GM19452 (cell line): Measurements from ENCODE around the gene RHOBTB1.

Experiments
- ATAC-seq: cut with Tn5 transposase; IDR thresholded peaks from one replicate; pipeline ENCODE4 v1.9.1; 2021; ENCODE audit not compliant: unreplicated experiment

RHOBTB1 gene

GRCh38 chr10:60942134-60942787, 1.7 kb downstream of the RHOBTB1 start:
- ATAC-seq, result no peak

GRCh38 chr10:60940446-60940845, 3.5 kb downstream of the RHOBTB1 start:
- ATAC-seq, result no peak

- ATAC-seq, result no peak
Observed at GRCh38 chr10:60937784-60938654, 6.0 kb downstream of the RHOBTB1 start.

GRCh38 chr10:60937022-60937421, 7.0 kb downstream of the RHOBTB1 start:
- ATAC-seq, result no peak

GRCh38 chr10:60934215-60935175, 9.5 kb downstream of the RHOBTB1 start:
- ATAC-seq, result no peak

- ATAC-seq, result no peak
Observed at GRCh38 chr10:60932756-60933155, 11.2 kb downstream of the RHOBTB1 start.

- no peak for ATAC-seq
Observed at GRCh38 chr10:60930237-60930636, 13.7 kb downstream of the RHOBTB1 start.

- ATAC-seq, result no peak
Observed at GRCh38 chr10:60921633-60922032, 22.4 kb downstream of the RHOBTB1 start.

- ATAC-seq, result no peak
Observed at GRCh38 chr10:60920479-60920878, 23.5 kb downstream of the RHOBTB1 start.

GRCh38 chr10:60919551-60919950, 24.4 kb downstream of the RHOBTB1 start:
- ATAC-seq, result no peak

- ATAC-seq, result no peak
Observed at GRCh38 chr10:60917331-60918280, 26.4 kb downstream of the RHOBTB1 start.

- no peak for ATAC-seq
Observed at GRCh38 chr10:60916025-60916424, 28.0 kb downstream of the RHOBTB1 start.

- no peak for ATAC-seq
Observed at GRCh38 chr10:60914690-60915141, 29.3 kb downstream of the RHOBTB1 start.

GRCh38 chr10:60913657-60914056, 30.3 kb downstream of the RHOBTB1 start:
- ATAC-seq, result no peak

GRCh38 chr10:60913071-60913470, 30.9 kb downstream of the RHOBTB1 start:
- no peak for ATAC-seq

- ATAC-seq, result no peak
Observed at GRCh38 chr10:60911715-60912114, 32.3 kb downstream of the RHOBTB1 start.

- no peak for ATAC-seq
Observed at GRCh38 chr10:60911216-60911615, 32.8 kb downstream of the RHOBTB1 start.

- ATAC-seq, result no peak
Observed at GRCh38 chr10:60910543-60910942, 33.4 kb downstream of the RHOBTB1 start.

- ATAC-seq, result no peak
Observed at GRCh38 chr10:60908896-60909295, 35.1 kb downstream of the RHOBTB1 start.

GRCh38 chr10:60908031-60908430, 36.0 kb downstream of the RHOBTB1 start:
- ATAC-seq, result no peak
